GM21528 (cell line): ENCODE results near the gene PCSK1.
A peak's percentile ranks its signal among the peaks of the same experiment; 100 is the strongest.

Experiments used
- ATAC-seq: cut with Tn5 transposase; IDR thresholded peaks from one replicate; pipeline ENCODE4 v1.9.1; 2021; ENCODE audit warnings: mild to moderate bottlenecking, moderate library complexity; ENCODE audit not compliant: unreplicated experiment, low FRiP score

PCSK1 gene

DNA sequence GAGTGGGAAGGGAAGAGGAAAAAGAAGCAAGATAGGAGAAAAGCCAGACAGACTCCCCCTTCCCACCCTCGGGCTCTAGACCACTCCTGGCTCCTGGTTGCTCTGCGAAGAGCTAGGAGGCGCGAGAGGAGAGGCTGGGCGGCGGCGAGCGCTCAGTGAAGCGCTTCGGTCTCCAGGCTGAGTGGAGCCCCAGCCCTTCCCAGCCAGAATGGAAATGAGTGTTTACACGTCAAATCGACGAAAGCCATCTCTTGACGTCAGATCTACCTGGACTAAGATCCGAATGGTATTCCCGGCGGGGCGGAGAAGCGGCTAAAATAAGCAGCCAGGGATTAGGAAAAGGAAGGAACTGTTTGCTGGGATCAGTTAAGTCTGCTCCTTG lies at the start of gene PCSK1:
Gene PCSK1 (minus strand): TSS at position 183 of the 382 bp plus-strand sequence. CDS start 206 bp downstream, outside the sequence.
- no peak for ATAC-seq

DNA sequence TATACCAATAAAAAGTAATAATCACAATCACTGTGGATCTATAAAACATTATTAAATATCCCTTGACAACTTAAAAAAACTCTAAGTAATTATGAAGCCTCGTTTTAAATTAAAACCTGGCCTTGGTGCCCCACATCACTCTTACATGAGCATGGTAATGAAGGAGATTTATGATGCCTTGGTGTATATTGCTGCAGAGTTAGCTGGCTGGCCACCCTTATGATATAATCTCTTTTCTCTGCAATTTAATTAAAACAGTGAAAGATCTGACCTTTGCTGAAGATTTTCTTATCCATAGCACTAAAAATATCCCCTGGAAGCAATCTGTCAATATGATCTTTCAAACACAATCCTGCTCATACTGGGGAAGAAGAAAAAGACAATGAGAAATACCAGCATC lies 48.8 kb upstream of the PCSK1 start:
- ATAC-seq, result no peak

DNA sequence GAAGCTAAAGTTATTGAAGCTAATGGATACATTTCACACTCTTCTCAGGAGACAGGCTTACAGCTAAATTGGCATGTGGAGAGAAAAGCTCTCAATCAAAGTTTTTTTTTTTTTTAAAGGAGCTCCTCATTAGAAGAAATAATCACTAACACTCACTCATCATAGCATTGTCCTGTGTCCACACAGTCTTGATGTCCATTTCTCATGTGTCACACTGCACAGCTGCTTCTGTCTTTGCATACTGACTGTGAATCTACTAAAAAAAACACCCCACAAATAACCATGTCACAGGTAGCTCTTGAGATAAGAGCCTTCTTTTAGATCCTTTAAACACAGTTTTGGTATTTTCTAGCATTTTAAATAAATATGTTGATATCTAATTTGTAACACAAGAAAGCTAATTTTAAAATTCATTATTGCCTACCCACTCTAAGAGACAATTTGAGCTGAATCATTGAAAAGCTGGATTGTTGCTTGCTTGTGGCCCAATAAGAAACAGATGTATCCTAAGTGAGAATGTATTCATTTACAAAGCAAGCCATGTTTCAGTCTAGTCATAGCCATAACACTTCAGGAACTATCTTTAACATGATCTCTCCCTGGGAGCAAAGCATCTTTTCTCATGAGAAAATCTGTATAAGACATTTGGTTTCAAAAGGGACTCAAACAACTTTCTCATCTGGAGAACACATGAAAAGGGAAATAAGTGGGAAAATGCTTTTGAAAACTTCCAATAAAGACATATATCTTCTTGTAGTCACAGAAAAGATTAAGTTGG lies 48.1 kb upstream of the PCSK1 start:
- ATAC-seq, result no peak

DNA sequence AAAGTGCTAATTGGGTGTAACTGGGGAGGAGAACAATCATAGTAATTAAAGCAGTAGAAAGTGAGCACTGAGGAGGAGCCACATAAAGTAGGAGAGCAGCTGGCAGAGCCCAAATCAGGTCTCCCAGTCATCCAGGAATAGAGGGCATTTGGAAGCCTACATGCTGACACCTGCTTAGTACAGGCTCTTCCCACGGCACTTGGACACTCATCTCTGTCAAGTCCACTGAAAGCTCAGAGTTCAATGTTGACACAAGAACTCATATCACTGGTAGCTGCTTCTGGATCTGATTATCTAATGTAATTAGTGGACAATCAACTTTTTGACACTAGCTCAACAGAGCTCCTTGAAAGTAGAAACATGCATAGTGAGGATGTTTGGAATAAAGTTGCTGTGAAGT lies 45.9 kb upstream of the PCSK1 start:
- ATAC-seq, result no peak

DNA sequence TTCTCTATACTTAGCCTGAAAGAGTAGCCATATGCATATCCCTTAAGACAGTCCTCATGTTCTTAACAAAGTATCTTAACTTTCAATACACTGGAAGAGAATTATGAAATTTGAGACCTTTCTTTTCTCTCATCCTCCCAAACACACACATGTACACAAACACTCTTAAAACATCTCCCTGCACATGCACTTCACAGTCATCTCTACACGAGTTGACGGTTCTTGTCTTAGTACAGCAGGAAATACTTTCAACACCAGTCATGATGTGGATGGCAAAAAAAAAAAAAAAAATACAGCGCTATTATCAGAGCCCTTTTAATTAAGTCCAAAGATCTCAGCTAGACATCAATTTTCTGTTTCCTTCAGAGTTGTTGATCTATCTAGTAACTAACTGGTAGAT lies 43.6 kb upstream of the PCSK1 start:
- ATAC-seq, result no peak

DNA sequence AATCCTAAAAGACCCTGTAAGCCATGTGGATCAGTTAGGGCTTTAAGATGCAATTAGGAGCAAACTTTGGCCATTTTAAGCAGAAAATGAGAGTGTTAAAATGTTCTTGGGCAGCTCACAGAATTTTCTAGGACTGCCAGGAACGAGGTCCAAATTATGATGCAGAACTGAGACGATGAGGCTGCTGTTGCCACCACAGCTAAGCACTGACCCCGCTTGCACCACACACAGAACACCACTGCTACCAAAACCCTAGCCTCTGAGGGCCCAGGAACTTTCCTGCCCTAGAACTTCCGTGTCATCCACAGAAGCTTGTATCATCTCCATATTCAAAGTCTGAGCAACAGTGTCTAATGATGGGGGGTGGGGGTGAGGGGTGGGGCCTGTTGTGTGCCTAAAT lies 41.0 kb upstream of the PCSK1 start:
- ATAC-seq, result no peak

DNA sequence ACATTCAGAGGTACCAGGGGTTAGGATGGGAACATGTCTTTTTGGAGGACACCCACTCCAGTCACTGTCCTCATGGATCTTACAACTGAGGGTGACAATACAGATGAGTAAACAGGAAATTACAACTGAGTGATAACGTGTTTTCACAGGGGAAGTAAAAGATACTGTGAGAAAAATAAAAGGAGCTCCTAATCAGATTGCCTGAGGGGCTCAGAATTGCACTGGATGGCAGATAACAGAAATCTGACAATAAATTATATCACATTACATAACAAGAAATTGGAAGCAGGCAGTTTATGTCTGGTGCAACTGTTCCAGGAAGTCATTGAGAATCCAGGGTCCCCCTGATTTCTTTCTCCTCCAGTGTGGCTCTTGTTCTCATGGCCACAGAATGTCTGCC lies 40.1 kb upstream of the PCSK1 start:
- ATAC-seq, result no peak

DNA sequence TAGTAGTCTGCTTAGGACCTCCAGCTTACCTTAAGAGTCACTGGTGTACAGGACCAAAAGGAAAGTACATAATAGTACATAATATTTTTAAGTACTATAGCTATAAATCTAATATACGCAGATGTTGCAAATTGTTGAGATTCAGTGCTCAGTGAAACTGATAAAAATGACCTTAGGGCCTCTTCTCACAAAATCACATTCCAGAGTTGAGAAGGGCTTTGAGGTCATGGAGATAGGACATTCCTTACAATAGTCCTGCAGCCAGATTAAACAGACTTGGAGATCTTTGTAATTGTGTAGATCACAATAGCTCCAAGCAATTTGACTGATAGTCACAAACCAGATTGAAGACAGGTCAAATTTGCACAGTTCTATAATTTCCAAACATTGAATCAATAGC lies 37.7 kb upstream of the PCSK1 start:
- ATAC-seq, result no peak

DNA sequence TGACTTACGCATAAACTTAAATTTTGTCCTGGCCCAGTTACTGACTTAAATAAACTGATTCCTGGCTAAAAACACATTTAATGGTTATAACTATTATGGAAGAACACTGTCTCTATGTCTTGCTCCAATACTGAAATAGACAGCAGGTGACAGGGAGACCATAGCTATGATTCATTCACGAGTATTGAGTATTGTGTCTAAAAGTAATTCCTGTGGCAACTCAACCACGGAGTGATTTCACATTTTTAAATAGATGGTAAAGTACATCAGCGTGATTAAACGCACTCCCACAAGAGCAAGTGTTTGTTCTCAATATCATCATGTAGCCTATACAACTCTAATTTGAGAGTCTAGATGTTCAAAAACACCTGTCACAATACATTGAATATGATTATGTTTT lies 35.9 kb upstream of the PCSK1 start:
- no peak for ATAC-seq

DNA sequence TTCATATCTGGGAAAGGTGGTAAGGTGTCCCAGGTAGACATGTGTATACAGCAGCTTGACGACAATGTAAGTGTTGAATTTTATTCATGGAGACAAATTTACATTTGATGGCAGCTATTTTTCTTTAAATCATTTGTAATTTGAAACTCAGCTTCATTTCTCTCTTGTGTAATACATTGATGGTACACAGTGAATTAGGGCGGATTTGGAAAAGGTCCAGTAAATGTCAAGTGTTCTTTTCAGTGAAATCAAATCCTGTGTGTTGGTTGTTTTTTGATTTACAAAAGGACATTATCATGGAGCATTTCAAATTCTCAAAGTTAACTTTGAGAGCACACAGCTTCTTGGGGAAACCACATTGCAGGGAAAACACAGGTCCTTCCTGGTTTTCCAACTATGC lies 30.0 kb upstream of the PCSK1 start:
- no peak for ATAC-seq

DNA sequence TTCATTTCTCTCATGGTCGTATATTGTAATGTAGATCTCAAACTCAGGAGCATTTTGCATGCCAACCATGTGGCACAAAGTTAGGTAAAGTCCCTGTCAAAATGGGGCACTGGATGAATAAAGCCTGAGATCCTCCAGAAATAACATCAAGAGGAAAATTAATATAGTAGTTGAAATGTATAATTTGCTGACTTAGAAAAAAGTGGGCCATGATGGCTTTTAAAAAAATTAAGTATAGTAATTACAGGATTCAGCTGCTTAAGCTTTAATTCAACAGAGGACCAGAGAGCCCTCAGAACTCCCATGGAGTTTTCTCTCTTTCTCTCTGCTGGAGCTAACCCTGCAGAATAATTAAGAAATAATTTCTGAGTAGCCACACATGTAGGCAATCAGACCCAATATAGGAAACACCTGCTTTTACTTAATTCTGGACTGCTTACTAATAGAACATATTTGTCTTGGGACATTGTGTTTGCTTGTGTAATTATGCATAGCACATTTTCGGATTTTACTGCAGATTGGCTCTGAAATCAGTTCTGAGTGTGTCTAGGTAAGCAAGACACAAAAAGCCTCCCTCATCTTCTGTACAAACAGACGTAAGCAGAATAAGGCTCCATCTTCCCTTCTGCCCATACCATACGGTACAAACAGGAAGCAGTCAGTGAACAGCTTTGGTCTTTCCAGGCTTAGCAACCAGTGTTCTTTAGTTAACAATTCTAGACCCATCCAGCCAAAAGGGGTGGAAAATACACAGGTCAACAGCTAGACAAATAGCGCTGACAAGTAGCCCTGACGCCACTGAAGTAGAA lies 26.5 kb upstream of the PCSK1 start:
- ATAC-seq, result no peak

DNA sequence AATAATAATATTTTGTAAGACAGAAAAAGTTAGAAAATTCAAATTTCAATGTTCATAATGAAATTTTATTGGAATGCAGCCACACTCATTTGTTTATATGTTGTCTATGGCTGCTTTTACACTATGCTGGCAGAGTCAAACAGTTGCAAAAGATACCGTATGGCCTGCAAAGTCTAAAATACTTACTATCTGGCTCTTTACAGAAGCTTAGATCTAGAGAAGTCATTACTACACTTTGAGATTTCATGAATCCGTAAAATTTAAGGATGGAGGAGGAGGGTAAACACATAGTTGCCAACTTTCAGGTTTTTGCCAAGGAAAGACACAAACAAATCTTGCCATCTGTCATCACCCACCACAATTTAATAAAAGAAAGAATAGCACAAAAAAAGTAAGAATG lies 25.1 kb upstream of the PCSK1 start:
- no peak for ATAC-seq

DNA sequence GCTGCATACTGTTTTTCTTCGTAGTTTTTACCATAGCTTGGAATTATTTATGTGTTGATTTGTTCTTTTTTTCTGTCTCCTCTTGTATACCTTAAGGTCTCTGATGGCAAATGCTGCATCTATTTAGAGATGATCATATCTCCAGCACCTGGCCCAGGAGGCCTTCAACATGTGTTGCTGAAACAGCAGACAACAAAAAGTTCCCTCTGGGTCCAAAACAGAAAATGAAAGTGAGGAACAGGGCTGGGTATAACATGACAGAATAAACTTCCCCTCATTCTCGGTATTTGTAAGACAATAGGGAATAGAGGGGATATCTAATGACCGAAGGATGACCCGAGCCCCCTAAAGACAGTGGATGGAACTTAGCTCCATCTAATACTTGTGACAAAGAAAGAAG lies 22.7 kb upstream of the PCSK1 start:
- ATAC-seq, result no peak

DNA sequence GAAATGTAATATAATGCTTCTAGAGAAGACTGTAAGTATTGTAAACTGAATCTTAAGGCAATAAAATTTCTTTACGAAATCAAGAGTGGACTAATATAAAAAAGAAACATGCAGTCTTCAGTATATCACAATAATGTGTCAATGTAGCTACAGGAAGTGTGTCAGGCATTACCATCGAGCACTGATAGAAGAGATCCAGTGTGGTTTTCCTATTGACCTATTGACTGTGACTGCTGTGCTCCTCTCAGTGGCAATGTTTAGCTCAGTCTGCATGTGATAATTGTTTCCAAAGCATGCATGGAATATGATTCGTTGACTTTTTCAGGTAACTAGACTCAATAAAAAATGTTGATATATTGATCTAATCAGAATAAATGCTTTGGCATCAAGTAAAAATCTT lies 20.3 kb upstream of the PCSK1 start:
- no peak for ATAC-seq

DNA sequence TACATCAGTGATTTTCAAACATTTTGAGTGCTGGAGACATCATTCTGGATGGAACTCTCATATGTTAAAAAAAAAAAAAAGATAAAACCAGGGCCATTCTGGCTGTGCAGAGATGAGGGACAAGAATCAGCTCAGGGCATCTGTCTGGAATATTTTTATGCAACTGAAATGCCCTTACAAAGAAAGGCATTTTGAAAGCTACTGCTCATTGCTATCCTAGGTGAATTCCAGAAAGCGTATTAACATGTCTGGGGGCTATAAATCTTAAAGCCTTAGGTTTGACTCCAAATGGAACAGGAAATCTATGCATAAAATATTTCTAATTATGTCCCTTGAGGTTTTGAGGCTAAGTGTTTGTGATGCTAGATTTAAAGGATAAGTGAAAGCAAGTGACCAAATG lies 14.9 kb upstream of the PCSK1 start:
- ATAC-seq, result no peak

DNA sequence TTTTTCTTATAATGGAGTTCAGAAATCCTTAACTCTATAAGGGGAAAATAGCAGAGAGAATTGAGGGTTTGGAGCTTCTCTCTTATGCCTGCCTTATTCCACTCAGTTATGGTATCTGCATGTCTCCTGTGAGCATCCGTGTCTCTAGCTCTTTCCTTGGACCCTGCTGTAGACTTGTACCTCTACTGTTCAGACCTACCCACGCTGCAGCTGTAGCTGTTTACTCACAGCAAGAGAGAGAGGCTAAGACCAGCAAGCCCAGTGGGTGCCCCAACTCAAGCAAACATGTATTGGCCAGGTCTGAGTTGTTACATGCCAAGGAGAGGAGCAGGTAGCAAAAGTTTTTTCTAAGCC lies 7.1 kb upstream of the PCSK1 start:
- ATAC-seq, result peak; percentile 33

DNA sequence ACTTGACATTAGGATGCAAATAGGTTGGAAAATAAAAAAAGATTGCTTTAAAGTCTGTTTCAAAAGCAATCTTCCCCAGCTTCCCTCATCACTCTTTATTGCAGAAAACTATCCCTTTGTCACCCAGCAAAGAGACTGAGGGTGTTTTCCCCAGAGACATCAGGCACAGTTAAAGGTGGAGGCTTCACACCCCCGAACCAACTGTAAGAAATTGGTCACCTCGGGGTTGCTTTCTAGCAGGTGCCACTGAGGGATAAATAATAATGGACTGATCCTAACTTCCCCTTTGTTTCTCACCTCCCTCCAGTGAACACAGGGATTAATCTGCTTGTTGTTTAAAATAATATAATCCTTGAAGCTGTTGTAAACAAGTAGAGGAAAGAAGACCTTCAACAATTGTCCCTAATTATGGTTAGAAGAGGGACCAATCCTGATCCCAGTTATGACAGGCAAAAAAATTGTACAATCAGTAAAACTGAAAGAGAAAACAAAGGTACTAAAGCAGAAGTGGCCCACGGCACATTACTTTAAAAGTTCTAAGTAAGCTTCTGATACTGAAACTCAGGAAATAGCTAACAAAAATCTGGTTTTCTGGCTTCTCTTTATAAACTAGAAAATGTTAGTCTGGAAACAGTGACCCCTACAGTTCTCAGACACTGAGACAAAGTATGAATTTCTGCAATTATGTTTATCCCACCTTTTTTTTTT lies 6.6 kb upstream of the PCSK1 start:
- peak; percentile 97 for ATAC-seq

DNA sequence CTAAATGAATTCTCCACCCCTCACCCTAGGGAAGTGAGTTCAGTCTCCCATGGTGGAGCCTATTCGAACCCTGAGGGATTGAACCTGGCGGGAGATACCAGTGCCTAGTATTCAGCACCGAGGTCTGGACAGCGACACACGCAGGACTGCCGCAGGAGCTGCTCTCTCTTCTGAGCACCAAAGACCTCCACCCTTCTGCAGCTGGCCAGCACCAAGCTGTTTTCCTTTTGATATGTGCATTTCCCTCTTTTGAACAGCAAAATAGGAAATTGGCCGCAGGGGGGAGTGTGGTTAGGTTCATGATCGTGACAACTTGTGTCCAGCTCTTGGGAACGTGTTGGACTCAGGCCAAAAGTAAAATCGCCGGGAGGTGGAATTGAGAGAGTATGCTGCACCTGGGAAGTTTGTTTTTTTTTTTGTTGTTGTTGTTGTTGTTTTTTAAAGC lies 1.2 kb upstream of the PCSK1 start:
- no peak for ATAC-seq

DNA sequence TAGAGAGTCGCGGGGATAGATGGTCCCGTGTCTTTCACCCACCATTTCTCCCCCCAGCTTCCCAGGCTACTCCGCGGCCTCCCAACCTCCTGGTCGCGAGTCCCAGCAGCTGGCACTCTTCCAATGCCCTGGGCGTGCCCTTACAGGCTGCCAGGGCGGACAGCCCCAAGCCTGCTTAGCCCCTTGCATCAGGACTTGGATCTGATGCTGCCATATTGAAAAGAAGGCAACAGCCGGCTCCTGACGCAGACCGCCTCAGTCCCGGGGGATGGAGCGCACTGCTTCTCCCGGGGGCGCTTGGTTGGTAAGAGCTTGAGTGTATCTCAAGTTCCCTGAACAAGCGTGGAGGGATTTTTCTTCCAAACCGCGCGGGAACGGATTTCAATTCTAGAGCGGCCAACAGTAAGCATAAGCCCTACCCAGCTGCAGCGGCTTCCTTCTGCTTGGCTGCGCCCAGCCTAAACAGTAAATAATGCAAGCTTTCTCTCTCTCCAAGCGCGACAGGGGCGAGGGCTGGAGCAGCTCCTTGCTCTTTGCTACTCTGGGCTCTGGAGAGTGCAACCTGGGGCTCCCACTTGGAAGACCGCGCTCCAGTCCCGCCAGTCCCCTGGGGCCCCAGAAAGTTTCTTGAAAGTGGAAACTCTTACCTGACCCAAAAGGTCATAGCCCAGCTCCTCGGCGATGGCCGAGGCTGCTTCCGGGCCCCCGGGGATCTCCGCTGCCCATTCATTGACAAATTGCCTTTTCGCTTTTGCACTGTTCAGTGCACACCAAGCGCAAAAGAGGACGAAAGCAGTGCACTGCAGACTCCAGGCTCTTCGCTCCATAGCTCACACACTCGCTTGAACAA lies 607 bp downstream of the PCSK1 start:
- ATAC-seq, result no peak

DNA sequence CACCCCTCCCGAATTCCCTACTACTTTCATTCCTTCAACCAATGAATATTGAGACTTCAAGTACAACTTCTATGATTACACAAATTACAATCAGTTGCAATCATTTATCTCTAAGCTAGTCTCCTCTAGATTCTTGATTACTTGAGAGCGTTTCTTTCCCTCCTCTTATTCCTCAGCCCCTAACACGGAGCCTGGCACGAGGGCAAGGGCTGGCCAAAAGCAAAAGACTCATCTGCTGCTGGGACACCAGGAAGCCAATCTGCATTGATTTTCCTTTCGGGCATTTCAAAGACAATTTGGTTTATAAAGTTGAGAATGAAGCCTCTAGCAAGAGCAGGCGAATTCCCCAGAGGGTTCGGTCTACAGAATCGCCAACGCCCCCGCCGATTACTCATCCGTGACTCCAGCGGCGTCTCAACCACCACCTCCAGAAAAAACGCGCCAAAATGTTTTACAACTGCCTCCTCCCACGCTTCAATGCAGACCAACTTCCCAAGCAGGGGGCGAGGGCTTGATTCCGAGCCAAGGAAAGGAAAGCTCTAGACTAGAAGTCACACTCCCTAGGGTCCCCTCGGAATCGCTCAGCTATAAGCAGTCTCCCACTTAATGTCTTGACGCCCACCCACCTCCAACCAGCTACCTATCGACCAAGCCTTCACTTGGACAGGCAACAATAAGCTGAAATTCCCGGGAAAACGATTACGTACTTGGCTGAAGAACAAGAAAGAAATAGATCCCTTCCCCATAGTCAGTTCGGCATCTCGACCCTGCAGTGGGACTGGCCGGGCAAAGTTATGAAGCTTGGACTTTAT lies 1.5 kb downstream of the PCSK1 start:
- ATAC-seq, result no peak
